Cortex of kidney (tissue), 1 donor: ENCODE measurements around the gene IGFBP1.
"Not testable (repeated sequence)": the region's sequence is repeated elsewhere in the genome, so short reads cannot be mapped to it uniquely, and the experiment has no call there.

Source experiments
- DNase-seq: peaks from one replicate; lab custom pipeline; 2025; lab: John Stamatoyannopoulos, UW

Gene IGFBP1

DNA sequence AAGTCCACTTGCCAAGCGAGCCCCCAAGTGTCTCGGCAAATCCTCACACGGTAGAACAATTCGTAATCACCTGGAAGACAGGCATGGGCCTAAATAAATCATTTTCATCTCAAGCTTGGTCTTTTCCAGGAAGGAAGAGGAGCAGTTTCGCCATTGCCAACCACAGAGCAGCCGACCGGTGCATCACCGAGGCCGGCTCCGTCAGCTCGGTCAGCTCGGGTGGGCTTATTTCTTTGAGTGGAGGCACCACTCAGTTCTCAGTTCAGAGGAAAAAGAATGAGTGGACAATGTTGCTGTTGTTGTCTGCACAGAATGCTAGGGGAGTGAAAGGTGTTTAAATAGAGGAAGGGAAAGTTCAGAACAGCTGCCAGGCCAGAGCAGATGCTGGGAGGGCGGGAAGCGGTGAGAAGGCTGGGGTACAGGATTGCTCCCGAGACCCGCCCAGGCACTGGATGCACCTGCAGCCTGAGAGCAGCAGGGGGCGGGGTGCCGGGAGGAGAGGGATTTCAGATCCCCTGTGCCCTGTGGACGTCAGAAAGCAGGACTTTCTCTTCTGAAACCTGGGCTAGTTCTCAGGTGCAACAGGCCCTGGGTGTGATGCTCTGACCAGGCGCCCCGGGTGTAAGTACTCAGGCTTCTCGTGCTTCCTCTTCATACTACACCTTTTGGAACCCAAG is 50.5 kb downstream of the IGFBP1 start:
- no peak for DNase-seq

- DNase-seq: no peak
These were observed 51.3 kb downstream of the IGFBP1 start for GRCh38 chr7:45939574-45939973.

GRCh38 chr7:45940237-45940781 is 52.0 kb downstream of the IGFBP1 start:
- DNase-seq: not testable (repeated sequence)

GRCh38 chr7:45940939-45941338 is 52.7 kb downstream of the IGFBP1 start:
- DNase-seq: no peak
